GM12892 (cell line): ENCODE results near the gene NUDT15.

Experiments
- POLR2A ChIP-seq: IDR thresholded peaks from 2 replicates; pipeline ENCODE4 v1.6.1; 2011; ENCODE audit warnings: low read depth, low read length, control low read depth
- POLR2AphosphoS5 ChIP-seq: IDR thresholded peaks from 2 replicates; pipeline ENCODE4 v1.6.1; 2011; ENCODE audit warnings: low read depth, low read length, control low read depth
- TAF1 ChIP-seq: IDR thresholded peaks from 2 replicates; pipeline ENCODE4 v1.6.1; 2011; ENCODE audit warnings: low read depth, mild to moderate bottlenecking, control low read depth, low read length, borderline replicate concordance

DNA sequence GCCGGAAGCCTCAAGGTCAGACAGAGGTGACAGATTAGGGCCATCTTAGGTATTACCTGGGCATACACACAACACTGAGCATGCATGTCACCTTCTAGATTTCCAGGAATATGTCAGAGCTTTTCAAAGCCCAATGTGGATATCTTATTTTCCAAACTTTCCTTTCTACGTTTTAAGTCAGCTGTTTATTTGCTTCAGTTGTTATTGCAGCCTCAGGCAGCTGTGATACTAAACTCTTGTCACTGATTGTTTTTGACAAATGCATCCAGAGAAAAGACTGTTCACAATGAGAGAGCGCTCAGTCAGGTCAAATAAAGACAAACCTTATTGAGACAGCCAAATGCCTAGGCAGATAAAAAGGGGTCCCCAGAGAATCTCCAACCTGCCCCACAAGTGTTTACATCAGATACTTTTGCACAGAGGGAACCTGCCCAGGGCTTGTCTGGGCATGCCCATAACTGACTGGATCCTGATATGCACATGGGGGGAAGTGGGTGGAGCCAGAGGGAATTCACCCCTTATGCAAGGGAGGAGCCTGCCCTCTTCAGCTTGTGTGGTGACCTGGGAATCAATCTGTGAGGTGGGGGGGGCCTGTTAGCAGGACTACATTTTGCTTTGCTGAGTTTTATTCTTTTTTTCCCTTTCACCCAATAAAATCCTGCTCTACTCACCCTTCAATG is 28.9 kb downstream of the NUDT15 start:
- TF ChIP-seq POLR2AphosphoS5 = no peak
- TF ChIP-seq POLR2A = no peak
- no peak for TF ChIP-seq TAF1
